CD4-positive, alpha-beta T cell (primary cell): ENCODE measurements around the gene WWOX. TPM values are rescaled to one million over a fixed set of nuclear protein-coding genes. Genes with fewer than 3 reads are reported as not detected.

Experiments used
- ATAC-seq: fragments of 200-7000 bp; cut with Tn5 transposase; one replicate; pipeline ENCODE4 v1.10.0; 2022; ENCODE audit warnings: mild to moderate bottlenecking; ENCODE audit not compliant: poor library complexity
- CTCF ChIA-PET: fragments of 350-600 bp; sonication (Branson Sonifier 250); formaldehyde crosslinking; loops from one replicate; lab custom pipeline; 2021; ENCODE audit warnings: antibody characterized with exemption, inconsistent platforms; lab: Charles Lee
- POLR2A ChIA-PET: fragments of 350-600 bp; sonication (Branson Sonifier 250); formaldehyde crosslinking; loops from one replicate; lab custom pipeline; 2021; ENCODE audit warnings: antibody characterized with exemption, inconsistent platforms; lab: Charles Lee
- DNase-seq, 14 experiments: peaks; one replicate each; pipeline ENCODE4 v3.0.0-alpha.2; 2013 to 2020; ENCODE audit warnings: mixed read lengths in 2 of 14
- H3K27ac ChIP-seq, 2 donors: one replicate each; pipeline versions ENCODE4 v1.5.1 to v1.7.0; 2013; ENCODE audit warnings: low read length in 2 of 2, low read depth in 1 of 2, mild to moderate bottlenecking in 1 of 2
- H3K27me3 ChIP-seq, 2 experiments: 1 replicate in 1 of 2; 2 replicates in 1 of 2; pipeline versions ENCODE4 v1.6.1 to v1.7.0; 2013; ENCODE audit warnings: low read length in 2 of 2, control low read depth in 1 of 2, mild to moderate bottlenecking in 1 of 2, moderate library complexity in 1 of 2; ENCODE audit not compliant: insufficient read depth in 2 of 2, control insufficient read depth in 1 of 2
- H3K36me3 ChIP-seq: one replicate; pipeline ENCODE4 v1.6.1; 2013; ENCODE audit warnings: low read length, control low read depth; ENCODE audit not compliant: insufficient read depth
- H3K4me1 ChIP-seq: one replicate; pipeline ENCODE4 v1.6.1; 2013; ENCODE audit warnings: low read length, control low read depth; ENCODE audit not compliant: insufficient read depth
- H3K4me3 ChIP-seq: one replicate; pipeline ENCODE4 v1.5.1; 2013; ENCODE audit warnings: mild to moderate bottlenecking, low read length, moderate library complexity
- H3K9me3 ChIP-seq, 2 experiments: 1 replicate in 1 of 2; 2 replicates in 1 of 2; pipeline versions ENCODE4 v1.6.1 to v1.7.0; 2013; ENCODE audit warnings: low read length in 2 of 2, mild to moderate bottlenecking in 2 of 2, control low read depth in 1 of 2, moderate library complexity in 1 of 2; ENCODE audit not compliant: control insufficient read depth in 1 of 2, insufficient read depth in 1 of 2
- H3K27ac Mint-ChIP-seq: one replicate; pipeline ENCODE4 v1.8.0; 2020; ENCODE audit warnings: mixed read lengths
- H3K27me3 Mint-ChIP-seq: one replicate; pipeline ENCODE4 v1.8.0; 2021; ENCODE audit warnings: mixed read lengths
- H3K36me3 Mint-ChIP-seq: one replicate; pipeline ENCODE4 v1.8.0; 2021; ENCODE audit warnings: low read depth, mixed read lengths
- H3K4me1 Mint-ChIP-seq: one replicate; pipeline ENCODE4 v1.8.0; 2021; ENCODE audit warnings: low read depth, mixed read lengths
- H3K4me3 Mint-ChIP-seq: one replicate; pipeline ENCODE4 v1.8.0; 2020; ENCODE audit warnings: mild to moderate bottlenecking, mixed read lengths
- H3K9me3 Mint-ChIP-seq: one replicate; pipeline ENCODE4 v1.8.0; 2020; ENCODE audit warnings: mixed read lengths
- intact Hi-C, 2 experiments: fragments of 100-400 bp; cut with DNase I in 1 of 2; cut with micrococcal nuclease in 1 of 2; formaldehyde crosslinking; loops; one replicate each; pipeline versions ENCODE4 v1.15.1 to v1.9.0; 2023 to 2025; cut with DNase I, micrococcal nuclease
- total RNA-seq, 174 experiments: library from RNA in 2 of 174; stranded (reverse) in 2 of 174; gene quantifications; one replicate each; pipeline ENCODE4 v1.2.3 and lab custom pipeline; 2021 to 2026
- TF ChIP-seq, protein P1 (sequence below): fragments of 200-600 bp; IDR thresholded peaks from one replicate; pipeline ENCODE4 v1.8.0; 2022; ENCODE audit warnings: antibody characterized with exemption, mild to moderate bottlenecking

Gene WWOX
- total RNA-seq, 2 experiments from 2014 or later, result 19.3 to 21.7 TPM

DNA sequence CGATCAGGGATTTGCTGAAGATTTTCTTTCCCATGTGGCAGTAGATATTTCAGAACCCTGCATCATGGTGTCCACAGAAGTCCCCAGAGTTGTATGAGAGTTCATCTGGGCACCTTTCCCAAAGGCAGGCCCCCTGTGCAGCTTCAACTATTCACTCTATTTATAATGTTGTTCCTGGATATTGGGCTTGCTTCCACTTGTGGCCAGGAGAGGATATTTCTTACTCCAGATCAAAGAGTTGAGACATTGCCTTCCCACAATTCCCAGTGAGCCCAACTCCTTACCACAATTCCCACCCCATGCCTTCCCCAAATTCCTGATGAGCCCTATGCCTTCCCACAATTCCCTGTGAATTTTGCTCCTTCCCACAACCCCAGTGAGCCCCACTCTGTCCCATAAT, 206.9 kb downstream of the WWOX start:
- ATAC-seq (no peak), DNase-seq (no peak)
- Histone ChIP-seq H3K27me3 (no peaks in the 10 kb centered on the region), H3K36me3 (no peaks in the 10 kb centered on the region), H3K4me3 (no peak overlapping the region), H3K9me3 (no peaks in the 10 kb centered on the region), H3K4me1 (no peaks in the 10 kb centered on the region), H3K27ac (no peak overlapping the region)
- H3K9me3 Mint-ChIP-seq, result no peaks in the 10 kb centered on the region
- ChIA-PET POLR2A (no interaction called here), CTCF (no interaction called here)
- H3K36me3 Mint-ChIP-seq, result no peaks in the 10 kb centered on the region
- no peaks in the 10 kb centered on the region for H3K4me1 Mint-ChIP-seq
- TF ChIP-seq, protein P1, sequence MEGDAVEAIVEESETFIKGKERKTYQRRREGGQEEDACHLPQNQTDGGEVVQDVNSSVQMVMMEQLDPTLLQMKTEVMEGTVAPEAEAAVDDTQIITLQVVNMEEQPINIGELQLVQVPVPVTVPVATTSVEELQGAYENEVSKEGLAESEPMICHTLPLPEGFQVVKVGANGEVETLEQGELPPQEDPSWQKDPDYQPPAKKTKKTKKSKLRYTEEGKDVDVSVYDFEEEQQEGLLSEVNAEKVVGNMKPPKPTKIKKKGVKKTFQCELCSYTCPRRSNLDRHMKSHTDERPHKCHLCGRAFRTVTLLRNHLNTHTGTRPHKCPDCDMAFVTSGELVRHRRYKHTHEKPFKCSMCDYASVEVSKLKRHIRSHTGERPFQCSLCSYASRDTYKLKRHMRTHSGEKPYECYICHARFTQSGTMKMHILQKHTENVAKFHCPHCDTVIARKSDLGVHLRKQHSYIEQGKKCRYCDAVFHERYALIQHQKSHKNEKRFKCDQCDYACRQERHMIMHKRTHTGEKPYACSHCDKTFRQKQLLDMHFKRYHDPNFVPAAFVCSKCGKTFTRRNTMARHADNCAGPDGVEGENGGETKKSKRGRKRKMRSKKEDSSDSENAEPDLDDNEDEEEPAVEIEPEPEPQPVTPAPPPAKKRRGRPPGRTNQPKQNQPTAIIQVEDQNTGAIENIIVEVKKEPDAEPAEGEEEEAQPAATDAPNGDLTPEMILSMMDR, result no peak
- intact Hi-C loops, result no loop called here
- H3K4me3 Mint-ChIP-seq, result no peak overlapping the region
- H3K27me3 Mint-ChIP-seq, result no peaks in the 10 kb centered on the region
- no peak overlapping the region for H3K27ac Mint-ChIP-seq

- Histone ChIP-seq H3K27me3 (no peaks in the 10 kb centered on the region), H3K27ac (no peak overlapping the region), H3K4me3 (no peak overlapping the region), H3K36me3 (no peaks in the 10 kb centered on the region), H3K9me3 (no peaks in the 10 kb centered on the region), H3K4me1 (no peaks in the 10 kb centered on the region)
- no peaks in the 10 kb centered on the region for H3K27me3 Mint-ChIP-seq
- no peaks in the 10 kb centered on the region for H3K4me1 Mint-ChIP-seq
- no peak for DNase-seq
- intact Hi-C loops, result no loop called here
- CTCF ChIA-PET, result no interaction called here
- no peak overlapping the region for H3K4me3 Mint-ChIP-seq
- no peak for ATAC-seq
- H3K36me3 Mint-ChIP-seq, result no peaks in the 10 kb centered on the region
- H3K27ac Mint-ChIP-seq, result no peak overlapping the region
- TF ChIP-seq, protein P1, result no peak
- no peaks in the 10 kb centered on the region for H3K9me3 Mint-ChIP-seq
- POLR2A ChIA-PET, result no interaction called here
These were observed 208.5 kb downstream of the WWOX start for GRCh38 chr16:78307824-78308528.

DNA sequence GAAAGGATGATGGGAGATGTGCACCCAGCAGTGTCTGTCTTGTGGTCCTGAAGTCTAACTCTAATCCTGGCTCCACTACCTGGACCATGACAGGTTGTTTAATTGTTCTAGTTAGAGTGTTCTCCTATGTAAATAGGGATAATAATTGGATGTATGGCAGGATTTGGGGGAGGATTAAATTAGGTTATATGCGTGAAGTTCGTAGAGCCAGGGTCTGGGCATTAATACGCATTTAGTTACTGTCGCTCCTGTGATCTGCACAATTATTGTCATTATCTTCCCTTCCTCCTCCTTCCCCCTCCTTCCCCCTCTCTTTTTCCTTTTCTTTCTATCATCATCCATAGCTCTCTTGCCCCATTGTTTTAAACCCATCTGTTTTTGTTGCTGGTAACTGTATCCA, 210.3 kb downstream of the WWOX start:
- Histone ChIP-seq H3K27me3 (no peaks in the 10 kb centered on the region), H3K4me3 (no peak overlapping the region), H3K9me3 (no peaks in the 10 kb centered on the region), H3K36me3 (no peaks in the 10 kb centered on the region), H3K27ac (no peak overlapping the region), H3K4me1 (no peaks in the 10 kb centered on the region)
- POLR2A ChIA-PET, result no interaction called here
- H3K9me3 Mint-ChIP-seq, result no peaks in the 10 kb centered on the region
- TF ChIP-seq, protein P1, result no peak
- no peaks in the 10 kb centered on the region for H3K36me3 Mint-ChIP-seq
- no peaks in the 10 kb centered on the region for H3K27me3 Mint-ChIP-seq
- CTCF ChIA-PET, result no interaction called here
- no peak overlapping the region for H3K27ac Mint-ChIP-seq
- DNase-seq, result no peak
- no peak overlapping the region for H3K4me3 Mint-ChIP-seq
- ATAC-seq, result no peak
- intact Hi-C loops, result no loop called here
- no peaks in the 10 kb centered on the region for H3K4me1 Mint-ChIP-seq
